H1 (cell line): ENCODE measurements around the gene MSN. TPM values are rescaled to one million over a fixed set of nuclear protein-coding genes. Genes with fewer than 3 reads are reported as not detected.

Experiments used
- CTCF ChIA-PET: fragments of 300-600 bp; sonication (Branson Sonifier 250); formaldehyde crosslinking; loops from one replicate; lab custom pipeline; 2021; ENCODE audit not compliant: partially characterized antibody; lab: Charles Lee
- POLR2A ChIA-PET: fragments of 300-600 bp; sonication (Branson Sonifier 250); formaldehyde crosslinking; loops from one replicate; lab custom pipeline; 2021; ENCODE audit warnings: inconsistent platforms; ENCODE audit not compliant: partially characterized antibody; lab: Charles Lee
- DNase-seq, 2 experiments: peaks; one replicate each; pipeline versions ENCODE4 v3.0.0 to v3.0.0-alpha.2; 2010 to 2022; ENCODE audit warnings: low spot score in 2 of 2, low read depth in 1 of 2, mixed read lengths in 1 of 2
- FAIRE-seq: peaks from 2 replicates; lab custom pipeline; 2011; peaks lifted over from hg19 to GRCh38; lab: Jason Lieb, UNC
- H2AFZ ChIP-seq: 2 replicates; pipeline ENCODE4 v1.8.1; 2012; ENCODE audit warnings: low read length, inconsistent platforms
- H2AK5ac ChIP-seq: 2 replicates; pipeline ENCODE4 v1.6.1; 2013; ENCODE audit warnings: low read depth, low read length
- H2BK120ac ChIP-seq: replicated peaks from 2 replicates; pipeline ENCODE3; 2013; ENCODE audit warnings: low read depth, low read length, inconsistent platforms
- H2BK12ac ChIP-seq: 2 replicates; pipeline ENCODE4 v1.6.1; 2013; ENCODE audit warnings: low read depth, low read length
- H2BK15ac ChIP-seq: 2 replicates; pipeline ENCODE4 v1.6.1; 2013; ENCODE audit warnings: low read length
- H2BK20ac ChIP-seq: 2 replicates; pipeline ENCODE4 v1.6.1; 2013; ENCODE audit warnings: low read length
- H2BK5ac ChIP-seq: 2 replicates; pipeline ENCODE4 v1.6.1; 2013; ENCODE audit warnings: low read depth, low read length
- H3K14ac ChIP-seq: 2 replicates; pipeline ENCODE4 v1.6.1; 2013; ENCODE audit warnings: inconsistent platforms; ENCODE audit not compliant: insufficient read length
- H3K18ac ChIP-seq: 2 replicates; pipeline ENCODE4 v1.6.1; 2013; ENCODE audit warnings: low read length; ENCODE audit errors: extremely low read depth
- H3K23ac ChIP-seq: 2 replicates; pipeline ENCODE4 v1.6.1; 2013; ENCODE audit warnings: inconsistent platforms; ENCODE audit not compliant: insufficient read length
- H3K23me2 ChIP-seq: 2 replicates; pipeline ENCODE4 v1.6.1; 2013; ENCODE audit warnings: low read depth, low read length
- H3K27ac ChIP-seq: 2 replicates; pipeline ENCODE4 v1.6.1; 2011; ENCODE audit warnings: low read depth, low read length, inconsistent platforms
- H3K27me3 ChIP-seq, 4 experiments: replicated peaks in 1 of 4; 1 replicate in 1 of 4; 2 replicates in 3 of 4; pipeline versions ENCODE4 v1.6.1 to v1.8.1; 2011 to 2013; ENCODE audit warnings: low read length in 3 of 4, mild to moderate bottlenecking in 3 of 4, inconsistent platforms in 2 of 4, mixed read lengths in 2 of 4, moderate library complexity in 1 of 4; ENCODE audit not compliant: control insufficient read depth in 3 of 4, insufficient read depth in 3 of 4; ENCODE audit errors: extremely low read depth in 1 of 4
- H3K36me3 ChIP-seq, 4 experiments: 2 replicates each; pipeline versions ENCODE4 v1.6.1 to v1.8.1; 2011 to 2013; ENCODE audit warnings: mild to moderate bottlenecking in 4 of 4, low read length in 3 of 4, moderate library complexity in 2 of 4, control low read depth in 1 of 4, inconsistent platforms in 1 of 4; ENCODE audit not compliant: insufficient read depth in 4 of 4, control insufficient read depth in 2 of 4
- H3K4ac ChIP-seq: replicated peaks from 2 replicates; pipeline ENCODE3; 2013; ENCODE audit warnings: low read length, low read depth, mixed read lengths, inconsistent platforms; ENCODE audit not compliant: insufficient read length
- H3K4me1 ChIP-seq, 4 experiments: replicated peaks in 1 of 4; 1 replicate in 1 of 4; 2 replicates in 3 of 4; pipeline versions ENCODE4 v1.6.1 to v1.8.1; 2011 to 2013; ENCODE audit warnings: low read length in 3 of 4, inconsistent platforms in 2 of 4, mixed read lengths in 1 of 4; ENCODE audit not compliant: insufficient read depth in 4 of 4, control insufficient read depth in 3 of 4
- H3K4me2 ChIP-seq, 2 experiments: 2 replicates each; pipeline versions ENCODE4 v1.6.1 to v1.8.1; 2011 to 2013; ENCODE audit warnings: low read depth in 2 of 2, low read length in 2 of 2, control low read depth in 1 of 2, inconsistent platforms in 1 of 2, mild to moderate bottlenecking in 1 of 2; ENCODE audit not compliant: insufficient read depth in 1 of 2
- H3K4me3 ChIP-seq, 4 experiments: fragments of 200-600, 300-600 bp in 1 of 4; sonication (generic), shearing (Covaris generic), sonication (Bioruptor Twin) in 1 of 4; 2 replicates each; pipeline versions ENCODE4 v1.5.1 to v1.8.1; 2011 to 2016; ENCODE audit warnings: low read length in 4 of 4, low read depth in 3 of 4, control low read depth in 2 of 4, inconsistent platforms in 2 of 4, mild to moderate bottlenecking in 2 of 4, mixed read lengths in 1 of 4, moderate library complexity in 1 of 4; ENCODE audit not compliant: insufficient read depth in 2 of 4; ENCODE audit errors: extremely low read depth in 1 of 4
- H3K56ac ChIP-seq: replicated peaks from 2 replicates; pipeline ENCODE3; 2013; ENCODE audit warnings: low read depth, mild to moderate bottlenecking, mixed read lengths, low read length, inconsistent platforms; ENCODE audit not compliant: insufficient read length
- H3K79me1 ChIP-seq: 2 replicates; pipeline ENCODE4 v1.6.1; 2013; ENCODE audit warnings: low read depth, low read length, control low read depth
- H3K79me2 ChIP-seq, 2 experiments: 2 replicates each; pipeline versions ENCODE4 v1.6.1 to v1.8.1; 2012 to 2013; ENCODE audit warnings: low read length in 2 of 2, mild to moderate bottlenecking in 2 of 2, inconsistent platforms in 1 of 2; ENCODE audit not compliant: insufficient read depth in 2 of 2, control insufficient read depth in 1 of 2
- H3K9ac ChIP-seq, 4 experiments: replicated peaks in 1 of 4; 1 replicate in 1 of 4; 2 replicates in 3 of 4; pipeline versions ENCODE4 v1.6.1 to v1.8.1; 2011 to 2013; ENCODE audit warnings: low read depth in 3 of 4, low read length in 3 of 4, control low read depth in 2 of 4, mild to moderate bottlenecking in 2 of 4, moderate library complexity in 2 of 4, inconsistent platforms in 1 of 4; ENCODE audit errors: extremely low read depth in 1 of 4
- H3K9me3 ChIP-seq, 2 experiments: 2 replicates each; pipeline versions ENCODE4 v1.6.1 to v1.8.1; 2012 to 2013; ENCODE audit warnings: mild to moderate bottlenecking in 2 of 2, moderate library complexity in 2 of 2, control low read depth in 1 of 2, inconsistent platforms in 1 of 2, low read depth in 1 of 2, low read length in 1 of 2, mixed read lengths in 1 of 2; ENCODE audit not compliant: insufficient read depth in 2 of 2
- H4K20me1 ChIP-seq, 2 experiments: replicated peaks in 1 of 2; 2 replicates each; pipeline versions ENCODE3 to v1.8.1; 2011 to 2013; ENCODE audit warnings: inconsistent platforms in 2 of 2, low read length in 2 of 2, mild to moderate bottlenecking in 1 of 2; ENCODE audit not compliant: insufficient read depth in 2 of 2, control insufficient read depth in 1 of 2
- H4K5ac ChIP-seq: 2 replicates; pipeline ENCODE4 v1.6.1; 2013; ENCODE audit warnings: low read length, low read depth, mixed read lengths, inconsistent platforms; ENCODE audit not compliant: insufficient read length
- H4K8ac ChIP-seq: 2 replicates; pipeline ENCODE4 v1.8.0; 2013; ENCODE audit warnings: mild to moderate bottlenecking, moderate library complexity, low read length, inconsistent platforms; ENCODE audit not compliant: insufficient read depth; ENCODE audit errors: extremely low read depth
- H4K91ac ChIP-seq: replicated peaks from 2 replicates; pipeline ENCODE3; 2013; ENCODE audit warnings: low read length, mixed read lengths, inconsistent platforms; ENCODE audit not compliant: insufficient read length
- ASH2L ChIP-seq: fragments of 200-600, 300-600 bp; sonication (generic); IDR thresholded peaks from one replicate; pipeline ENCODE4 v1.7.1; 2017; ENCODE audit warnings: low read length
- BCL11A ChIP-seq, 2 experiments: IDR thresholded peaks; one replicate each; pipeline ENCODE4 v1.6.1; 2011; ENCODE audit warnings: low read depth in 2 of 2, low read length in 2 of 2, mild to moderate bottlenecking in 2 of 2
- BRCA1 ChIP-seq: IDR thresholded peaks from 2 replicates; pipeline ENCODE4 v1.6.1; 2012; ENCODE audit warnings: low read depth, low read length, improper control_type of control experiment
- JUN ChIP-seq: IDR thresholded peaks from 2 replicates; pipeline ENCODE4 v1.6.1; 2011; ENCODE audit warnings: low read depth, mild to moderate bottlenecking, improper control_type of control experiment, low read length
- KDM5A ChIP-seq: fragments of 200-600 bp; IDR thresholded peaks from 2 replicates; pipeline ENCODE4 v1.7.1; 2012; ENCODE audit warnings: mild to moderate bottlenecking, low read length, inconsistent platforms, mixed read lengths
- MAFK ChIP-seq: IDR thresholded peaks from 2 replicates; pipeline ENCODE4 v1.6.1; 2012; ENCODE audit warnings: low read depth, mild to moderate bottlenecking, improper control_type of control experiment, low read length
- NANOG ChIP-seq: IDR thresholded peaks from 2 replicates; pipeline ENCODE4 v1.6.1; 2011; ENCODE audit warnings: low read length, low read depth, mild to moderate bottlenecking, inconsistent platforms; ENCODE audit not compliant: insufficient read depth, poor library complexity, severe bottlenecking
- RBBP5 ChIP-seq: IDR thresholded peaks from 2 replicates; pipeline ENCODE4 v1.7.1; 2012; ENCODE audit warnings: low read depth, mild to moderate bottlenecking, inconsistent platforms, low read length, moderate library complexity, borderline replicate concordance
- SAP30 ChIP-seq: fragments of 300-600 bp; sonication (generic); IDR thresholded peaks from 2 replicates; pipeline ENCODE4 v1.7.1; 2012; ENCODE audit warnings: low read length, moderate library complexity, mild to moderate bottlenecking, inconsistent platforms; ENCODE audit not compliant: insufficient read depth, insufficient replicate concordance
- SUZ12 ChIP-seq: fragments of 200-600 bp; sonication (generic); IDR thresholded peaks from 2 replicates; pipeline ENCODE4 v1.6.1; 2012; ENCODE audit warnings: mild to moderate bottlenecking, inconsistent platforms, low read length, moderate library complexity, mixed read lengths
- TEAD4 ChIP-seq: IDR thresholded peaks from 2 replicates; pipeline ENCODE4 v1.6.1; 2012; ENCODE audit warnings: low read depth, low read length, inconsistent platforms, mixed read lengths
- YY1 ChIP-seq: IDR thresholded peaks from 2 replicates; pipeline ENCODE4 v1.6.1; 2011; ENCODE audit warnings: low read depth, mild to moderate bottlenecking, low read length
- ZNF274 ChIP-seq: IDR thresholded peaks from 2 replicates; pipeline ENCODE4 v1.7.0; 2012; ENCODE audit warnings: low read length, borderline replicate concordance; ENCODE audit errors: extremely low read depth
- WGBS, 2 experiments: shearing (Covaris generic) in 1 of 2; methylation state at CpG; one replicate each; pipeline versions ENCODE4 v1.1.6 to v1.1.7; 2013 to 2015; ENCODE audit warnings: low lambda C conversion rate in 2 of 2, mixed read lengths in 2 of 2, inconsistent platforms in 1 of 2, low coverage in 1 of 2, missing lambda C conversion rate in 1 of 2; ENCODE audit not compliant: insufficient replicate concordance in 2 of 2, insufficient coverage in 1 of 2, insufficient read length in 1 of 2; ENCODE audit errors: extremely low coverage in 1 of 2, missing lambda C conversion rate in 1 of 2; 5-methylcytosine and 5-hydroxymethylcytosine counted together
- polyA plus RNA-seq, 7 experiments: library from polyadenylated mRNA; depleted of rRNA in 3 of 7; stranded (reverse) in 5 of 7; unstranded in 2 of 7; fragments of >200 nt in 5 of 7; fragments of 200-250 nt in 2 of 7; gene quantifications; 1 replicate in 5 of 7; 2 replicates in 1 of 7; 4 replicates in 1 of 7; pipeline versions ENCODE4 v1.2.1 to v1.2.3, GENCODE V29; 2011 to 2013; ENCODE audit warnings: missing spikeins in 2 of 7, mixed read lengths in 2 of 7
- total RNA-seq: library from RNA; stranded (reverse); fragmentation: NEBNext Ultra II Directional; extraction: Animal tissue kit (Norgen Biotek cat#: 25700); gene quantifications from 2 replicates; pipeline ENCODE4 v1.2.1, GENCODE V29; 2021

MSN gene
- total and polyA plus RNA-seq, 2 of the 8 experiments (the other 6 are each of a cell fraction or from before 2014, with no cell fraction given) = 112 to 133 TPM

- Histone ChIP-seq H4K20me1 (no peaks in the 10 kb centered on the region), H3K27me3 (no peaks in the 10 kb centered on the region), H3K18ac (no peak overlapping the region), H4K5ac (no peak overlapping the region), H2BK20ac (no peak overlapping the region), H2BK12ac (no peak overlapping the region), H2BK15ac (no peak overlapping the region), H3K56ac (no peak overlapping the region), H3K23ac (no peak overlapping the region), H3K27ac (no peak overlapping the region), H3K4me1 (no peaks in the 10 kb centered on the region), H3K4ac (no peak overlapping the region), H4K91ac (no peak overlapping the region), H4K8ac (no peak overlapping the region), H2BK120ac (no peak overlapping the region), H3K4me2 (no peak overlapping the region), H3K79me1 (no peaks in the 10 kb centered on the region), H2AFZ (no peak overlapping the region), H3K79me2 (no peaks in the 10 kb centered on the region), H3K9me3 (no peaks in the 10 kb centered on the region), H2BK5ac (no peak overlapping the region), H2AK5ac (no peak overlapping the region), H3K23me2 (no peaks in the 10 kb centered on the region), H3K9ac (no peak overlapping the region), H3K14ac (no peak overlapping the region), H3K36me3 (no peaks in the 10 kb centered on the region), H3K4me3 (no peak overlapping the region)
- DNase-seq (no peak), FAIRE-seq (no peak)
- ChIA-PET CTCF (interaction anchor here (1.0 to 1.3 kb wide), 2 partner anchors 58 to 62 kb away, joined by 3 read pairs; no protein-coding TSS in a partner anchor), POLR2A (interaction anchor here (1.4 kb wide), 1 partner anchor 30 kb away, joined by 3 read pairs; no protein-coding TSS in a partner anchor)
- WGBS, 2 experiments = 48% methylated on average over 2 of the region's 3 CpGs; no CpG with 5 or more reads in 1 of the 2 experiments
- TF ChIP-seq ASH2L = no peak
- no peak for TF ChIP-seq SAP30
- no peak for TF ChIP-seq JUN
- TF ChIP-seq BRCA1 = no peak
- no peak for TF ChIP-seq BCL11A (IDR thresholded peaks at IDR 0.05; ENCODE audit: low read depth in 2 of 2, low read length in 2 of 2)
- TF ChIP-seq NANOG = no peak
- no peak for TF ChIP-seq KDM5A
- TF ChIP-seq YY1 = no peak
- TF ChIP-seq SUZ12 = no peak
- no peak for TF ChIP-seq TEAD4
- no peak for TF ChIP-seq MAFK
- no peak for TF ChIP-seq RBBP5
- TF ChIP-seq ZNF274 = no peak
Observed at GRCh38 chrX:65642914-65643491, 24.5 kb upstream of the MSN start.
